H9 (cell line): ENCODE measurements around the gene ZFP57. TPM values are rescaled to one million over a fixed set of nuclear protein-coding genes. Genes with fewer than 3 reads are reported as not detected.
A peak's percentile ranks its signal among the peaks of the same experiment; 100 is the strongest.

Experiments used
- DNase-seq: peaks from one replicate; pipeline ENCODE4 v3.0.0-alpha.2; 2017
- H2AFZ ChIP-seq: one replicate; pipeline ENCODE4 v1.6.1; 2013; ENCODE audit warnings: mild to moderate bottlenecking, low read length, control low read depth, moderate library complexity
- H2AK5ac ChIP-seq: 2 replicates; pipeline ENCODE4 v1.6.1; 2013; ENCODE audit warnings: low read length, control low read depth, mixed read lengths; ENCODE audit not compliant: insufficient read length
- H2BK120ac ChIP-seq: one replicate; pipeline ENCODE4 v1.6.1; 2013; ENCODE audit warnings: low read depth, mild to moderate bottlenecking, low read length, control low read depth, inconsistent platforms; ENCODE audit not compliant: poor library complexity, severe bottlenecking
- H2BK12ac ChIP-seq: 2 replicates; pipeline ENCODE4 v1.6.1; 2013; ENCODE audit warnings: low read length, control low read depth, mixed read lengths, low read depth; ENCODE audit not compliant: insufficient read length
- H2BK15ac ChIP-seq: 2 replicates; pipeline ENCODE4 v1.6.1; 2013; ENCODE audit warnings: low read depth, low read length, control low read depth
- H2BK20ac ChIP-seq: one replicate; pipeline ENCODE4 v1.6.1; 2013; ENCODE audit warnings: low read depth, mild to moderate bottlenecking, low read length, control low read depth, inconsistent platforms; ENCODE audit not compliant: poor library complexity, severe bottlenecking
- H2BK5ac ChIP-seq: 2 replicates; pipeline ENCODE4 v1.6.1; 2013; ENCODE audit warnings: low read length, control low read depth, mixed read lengths; ENCODE audit not compliant: insufficient read length
- H3K14ac ChIP-seq: 2 replicates; pipeline ENCODE4 v1.6.1; 2013; ENCODE audit warnings: low read length, control low read depth; ENCODE audit not compliant: insufficient read depth
- H3K18ac ChIP-seq: 2 replicates; pipeline ENCODE4 v1.6.1; 2013; ENCODE audit warnings: low read depth, mild to moderate bottlenecking, mixed read lengths, low read length, control low read depth; ENCODE audit not compliant: insufficient read length
- H3K23ac ChIP-seq: 2 replicates; pipeline ENCODE4 v1.6.1; 2013; ENCODE audit warnings: low read length, control low read depth, mixed read lengths, low read depth; ENCODE audit not compliant: insufficient read length
- H3K23me2 ChIP-seq: 2 replicates; pipeline ENCODE4 v1.6.1; 2013; ENCODE audit warnings: low read depth, mild to moderate bottlenecking, mixed read lengths, low read length, control low read depth; ENCODE audit not compliant: insufficient read length, poor library complexity, severe bottlenecking
- H3K27ac ChIP-seq: 2 replicates; pipeline ENCODE4 v1.5.1; 2013; ENCODE audit warnings: low read length, control low read depth, mixed read lengths, low read depth; ENCODE audit not compliant: insufficient read length
- H3K27me3 ChIP-seq: 2 replicates; pipeline ENCODE4 v1.6.1; 2013; ENCODE audit warnings: low read length, control low read depth, inconsistent platforms; ENCODE audit not compliant: insufficient read depth
- H3K4ac ChIP-seq: 2 replicates; pipeline ENCODE4 v1.6.1; 2013; ENCODE audit warnings: low read depth, mild to moderate bottlenecking, control low read depth, inconsistent platforms, low read length, moderate library complexity
- H3K4me1 ChIP-seq: 2 replicates; pipeline ENCODE4 v1.6.1; 2013; ENCODE audit warnings: low read length, control low read depth, inconsistent platforms; ENCODE audit not compliant: insufficient read depth
- H3K4me2 ChIP-seq: 2 replicates; pipeline ENCODE4 v1.6.1; 2013; ENCODE audit warnings: low read length, control low read depth, mixed read lengths; ENCODE audit not compliant: insufficient read length, insufficient read depth
- H3K56ac ChIP-seq: 2 replicates; pipeline ENCODE4 v1.6.1; 2013; ENCODE audit warnings: low read depth, mild to moderate bottlenecking, mixed read lengths, low read length, control low read depth; ENCODE audit not compliant: insufficient read length
- H3K79me1 ChIP-seq: 2 replicates; pipeline ENCODE4 v1.6.1; 2013; ENCODE audit warnings: low read depth, mild to moderate bottlenecking, moderate library complexity, low read length, control low read depth, inconsistent platforms; ENCODE audit not compliant: insufficient read depth, poor library complexity, severe bottlenecking
- H3K79me2 ChIP-seq: 2 replicates; pipeline ENCODE4 v1.6.1; 2013; ENCODE audit warnings: low read length, control low read depth, inconsistent platforms; ENCODE audit not compliant: insufficient read depth
- H3K9ac ChIP-seq: 2 replicates; pipeline ENCODE4 v1.6.1; 2013; ENCODE audit warnings: low read length, control low read depth, mixed read lengths; ENCODE audit not compliant: insufficient read length; ENCODE audit errors: extremely low read depth
- H3K9me3 ChIP-seq: one replicate; pipeline ENCODE4 v1.6.1; 2013; ENCODE audit warnings: low read depth, low read length, inconsistent platforms; ENCODE audit not compliant: control insufficient read depth
- H3T11ph ChIP-seq: one replicate; pipeline ENCODE4 v1.6.1; 2013; ENCODE audit warnings: mild to moderate bottlenecking, low read length, control low read depth, inconsistent platforms
- H4K20me1 ChIP-seq: one replicate; pipeline ENCODE4 v1.6.1; 2013; ENCODE audit not compliant: control insufficient read depth, insufficient read length, insufficient read depth
- H4K5ac ChIP-seq: 2 replicates; pipeline ENCODE4 v1.6.1; 2013; ENCODE audit warnings: low read depth, mild to moderate bottlenecking, mixed read lengths, low read length, control low read depth; ENCODE audit not compliant: insufficient read length
- H4K8ac ChIP-seq: replicated peaks from 2 replicates; pipeline ENCODE4 v1.6.1; 2013; ENCODE audit warnings: low read length, control low read depth, mixed read lengths, low read depth; ENCODE audit not compliant: insufficient read length
- H4K91ac ChIP-seq: 2 replicates; pipeline ENCODE4 v1.6.1; 2013; ENCODE audit warnings: low read depth, mild to moderate bottlenecking, moderate library complexity, mixed read lengths, low read length, control low read depth; ENCODE audit not compliant: insufficient read length
- H3K27ac Mint-ChIP-seq, 3 experiments: 2 replicates in 2 of 3; 3 replicates in 1 of 3; pipeline ENCODE4 v1.8.0; 2020 to 2021; ENCODE audit warnings: mixed read lengths in 3 of 3, mild to moderate bottlenecking in 1 of 3, moderate library complexity in 1 of 3
- H3K27me3 Mint-ChIP-seq: 2 replicates; pipeline ENCODE4 v1.8.0; 2021; ENCODE audit warnings: low read depth, mild to moderate bottlenecking, moderate library complexity, mixed read lengths
- H3K36me3 Mint-ChIP-seq, 3 experiments: 2 replicates in 2 of 3; 3 replicates in 1 of 3; pipeline ENCODE4 v1.8.0; 2020 to 2021; ENCODE audit warnings: low read depth in 3 of 3, mixed read lengths in 3 of 3; ENCODE audit not compliant: insufficient read depth in 1 of 3
- H3K4me1 Mint-ChIP-seq, 2 experiments: 2 replicates each; pipeline ENCODE4 v1.8.0; 2020; ENCODE audit warnings: mixed read lengths in 2 of 2
- H3K4me3 Mint-ChIP-seq, 2 experiments: 2 replicates in 1 of 2; 3 replicates in 1 of 2; pipeline ENCODE4 v1.8.0; 2020 to 2021; ENCODE audit warnings: mild to moderate bottlenecking in 2 of 2, mixed read lengths in 2 of 2, moderate library complexity in 1 of 2
- H3K9me3 Mint-ChIP-seq, 2 experiments: 2 replicates in 1 of 2; 3 replicates in 1 of 2; pipeline ENCODE4 v1.8.0; 2020; ENCODE audit warnings: mild to moderate bottlenecking in 2 of 2, mixed read lengths in 2 of 2, moderate library complexity in 1 of 2
- WGBS: extraction: QIAGEN DNeasy Blood & Tissue Kit; methylation state at CpG from one replicate; pipeline ENCODE4 v1.1.7; 2013; ENCODE audit warnings: missing lambda C conversion rate, low lambda C conversion rate, mixed read lengths; ENCODE audit not compliant: insufficient read length; ENCODE audit errors: extremely low coverage; 5-methylcytosine and 5-hydroxymethylcytosine counted together
- total RNA-seq: library from RNA; stranded (reverse); gene quantifications from 2 replicates; pipeline ENCODE4 v1.2.1, GENCODE V29; 2021
- TF ChIP-seq, protein P1 (sequence below): fragments of 200-600 bp; sonication (generic); conservative IDR thresholded peaks from 3 replicates; pipeline ENCODE4 v1.8.0; 2021; ENCODE audit warnings: antibody characterized with exemption, mild to moderate bottlenecking

The ZFP57 gene
- total RNA-seq, 1 experiment from 2014 or later, result 1.7 TPM

DNA sequence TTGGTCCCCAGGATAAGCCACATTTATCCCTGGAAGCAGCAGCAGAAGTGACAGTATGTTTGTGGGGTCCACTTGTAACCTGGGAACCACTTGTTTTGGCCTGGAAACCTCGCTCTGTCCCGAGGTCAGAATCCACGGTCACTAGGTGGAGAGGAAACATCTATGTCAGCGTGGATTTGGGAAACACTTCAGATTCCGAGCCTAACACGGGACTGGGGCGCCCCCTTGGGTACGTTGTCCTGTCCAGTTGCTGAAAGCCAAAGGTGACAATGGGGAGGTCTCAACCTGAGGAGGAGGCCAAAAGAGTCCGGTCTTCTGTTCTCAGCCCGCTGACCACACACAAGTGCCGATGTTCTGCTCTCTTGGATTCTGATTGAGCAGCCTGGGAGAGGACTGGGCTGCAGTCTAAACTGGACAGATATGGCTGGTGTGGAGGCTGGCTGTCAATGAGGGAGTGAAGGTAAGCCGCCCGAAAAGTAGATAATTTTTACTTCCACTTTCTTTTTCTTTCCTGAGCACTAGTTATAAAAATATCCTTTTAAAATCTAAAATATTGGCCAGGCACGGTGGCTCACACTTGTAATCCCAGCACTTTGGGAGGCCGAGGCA is 4.9 kb upstream of the ZFP57 start:
- no peaks in the 10 kb centered on the region for H3K79me1 ChIP-seq
- no CpG with 5 or more reads among the region's 15 CpGs for WGBS
- H3K27me3 ChIP-seq, result no peaks in the 10 kb centered on the region
- no peak overlapping the region for H3K27ac ChIP-seq
- no peak overlapping the region for H2BK5ac ChIP-seq
- DNase-seq, result peak; percentile 79
- H4K20me1 ChIP-seq, result no peaks in the 10 kb centered on the region
- H3K27me3 Mint-ChIP-seq, result no peaks in the 10 kb centered on the region
- no peak overlapping the region for H2AFZ ChIP-seq
- no peak overlapping the region for H2BK120ac ChIP-seq
- no peak overlapping the region for H2BK15ac ChIP-seq
- H3K9me3 Mint-ChIP-seq, result no peaks in the 10 kb centered on the region; a peak in 1 of 5 replicates
- H2BK20ac ChIP-seq, result no peak overlapping the region
- no peaks in the 10 kb centered on the region for H3K23me2 ChIP-seq
- H2AK5ac ChIP-seq, result no peak overlapping the region
- H3K14ac ChIP-seq, result no peak overlapping the region
- H3K18ac ChIP-seq, result no peak overlapping the region
- H3K4me2 ChIP-seq, result no peak overlapping the region
- peaks cover 0 to 9% (median 0%) of the 10 kb centered on the region in 3 experiments; a peak in 3 of 7 replicates for H3K36me3 Mint-ChIP-seq
- no peak overlapping the region for H4K8ac ChIP-seq
- 0 out of 7 replicates have a peak overlapping the region, but pooled peaks of 1 of the 3 experiments have one; percentile 85 for H3K27ac Mint-ChIP-seq
- H3K4me3 Mint-ChIP-seq, result no peak overlapping the region
- H3K79me2 ChIP-seq, result no peaks in the 10 kb centered on the region
- H3K4me1 ChIP-seq, result peaks cover 6% of the 10 kb centered on the region; the same call in 1 of the 2 replicates
- H4K5ac ChIP-seq, result no peak overlapping the region
- H3K23ac ChIP-seq, result no peak overlapping the region
- no peak overlapping the region for H3K56ac ChIP-seq
- H4K91ac ChIP-seq, result no peak overlapping the region
- H3T11ph ChIP-seq, result no peak overlapping the region
- no peak overlapping the region for H3K4ac ChIP-seq
- no peak overlapping the region for H3K9ac ChIP-seq
- no peak overlapping the region for H2BK12ac ChIP-seq
- H3K4me1 Mint-ChIP-seq, result peaks cover 14 to 18% of the 10 kb centered on the region in 2 experiments
- no peaks in the 10 kb centered on the region for H3K9me3 ChIP-seq
- TF ChIP-seq, protein P1, sequence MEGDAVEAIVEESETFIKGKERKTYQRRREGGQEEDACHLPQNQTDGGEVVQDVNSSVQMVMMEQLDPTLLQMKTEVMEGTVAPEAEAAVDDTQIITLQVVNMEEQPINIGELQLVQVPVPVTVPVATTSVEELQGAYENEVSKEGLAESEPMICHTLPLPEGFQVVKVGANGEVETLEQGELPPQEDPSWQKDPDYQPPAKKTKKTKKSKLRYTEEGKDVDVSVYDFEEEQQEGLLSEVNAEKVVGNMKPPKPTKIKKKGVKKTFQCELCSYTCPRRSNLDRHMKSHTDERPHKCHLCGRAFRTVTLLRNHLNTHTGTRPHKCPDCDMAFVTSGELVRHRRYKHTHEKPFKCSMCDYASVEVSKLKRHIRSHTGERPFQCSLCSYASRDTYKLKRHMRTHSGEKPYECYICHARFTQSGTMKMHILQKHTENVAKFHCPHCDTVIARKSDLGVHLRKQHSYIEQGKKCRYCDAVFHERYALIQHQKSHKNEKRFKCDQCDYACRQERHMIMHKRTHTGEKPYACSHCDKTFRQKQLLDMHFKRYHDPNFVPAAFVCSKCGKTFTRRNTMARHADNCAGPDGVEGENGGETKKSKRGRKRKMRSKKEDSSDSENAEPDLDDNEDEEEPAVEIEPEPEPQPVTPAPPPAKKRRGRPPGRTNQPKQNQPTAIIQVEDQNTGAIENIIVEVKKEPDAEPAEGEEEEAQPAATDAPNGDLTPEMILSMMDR, result peak; percentile 77
